Esophagus muscularis mucosa (tissue), 4 donors: ENCODE measurements around the gene HINT1.

Experiments used
- CTCF ChIP-seq, 3 experiments: fragments of 200-600 bp in 2 of 3; fragments of 450-650 bp in 1 of 3; sonication (generic) in 2 of 3; IDR thresholded peaks; one replicate each; pipeline ENCODE4 v1.5.1; 2017 to 2019; ENCODE audit warnings: antibody characterized with exemption in 3 of 3, mild to moderate bottlenecking in 2 of 3, moderate library complexity in 1 of 3
- EP300 ChIP-seq: sonication (generic); formaldehyde crosslinking; IDR thresholded peaks from one replicate; pipeline ENCODE4 v1.6.1; 2017; ENCODE audit warnings: antibody characterized with exemption
- POLR2A ChIP-seq: fragments of 450-650 bp; IDR thresholded peaks from one replicate; pipeline ENCODE4 v1.6.1; 2017; ENCODE audit warnings: antibody characterized with exemption, moderate library complexity, mild to moderate bottlenecking, low read depth
- POLR2AphosphoS5 ChIP-seq, 2 donors: sonication (generic); formaldehyde crosslinking; IDR thresholded peaks; one replicate each; pipeline ENCODE4 v1.6.1; 2017; ENCODE audit warnings: antibody characterized with exemption in 2 of 2

- TF ChIP-seq POLR2A (no peak), CTCF (IDR thresholded peaks at IDR 0.05) (no peak), POLR2AphosphoS5 (IDR thresholded peaks at IDR 0.05) (no peak), EP300 (no peak)
Measured at GRCh38 chr5:131150408-131150807, 14.6 kb downstream of the HINT1 start.
